Measurements from ENCODE around the gene RPL21.
"Not testable (repeated sequence)": the region's sequence is repeated elsewhere in the genome, so short reads cannot be mapped to it uniquely, and the experiment has no call there.

Gene RPL21

GRCh38 chr13:27270594-27271520 is 19.5 kb downstream of the RPL21 start, which contains the start of gene RASL11A:
Gene RASL11A, plus strand, starts transcription at chr13:27270830. Its CDS starts 115 bp downstream, at chr13:27270945.
- Mint-ChIP-seq H3K9me3 (no peaks in the 10 kb centered on the region), H3K4me1 (peaks cover 27% of the 10 kb centered on the region), H3K4me3 (peak within 1 kb of the TSS; percentile 91), H3K27me3 (no peaks in the 10 kb centered on the region), H3K27ac (peak within 1 kb of the TSS; percentile 26), H3K36me3 (no peaks in the 10 kb centered on the region)

GRCh38 chr13:27271570-27272096 is 20.3 kb downstream of the RPL21 start:
- Mint-ChIP-seq H3K36me3 (no peaks in the 10 kb centered on the region), H3K4me1 (peaks cover 25% of the 10 kb centered on the region), H3K27ac (peak overlapping the region; percentile 26), H3K9me3 (no peaks in the 10 kb centered on the region), H3K27me3 (no peaks in the 10 kb centered on the region), H3K4me3 (peak overlapping the region; percentile 91)

GRCh38 chr13:27273658-27274425 is 22.5 kb downstream of the RPL21 start:
- Mint-ChIP-seq H3K27me3 (no peaks in the 10 kb centered on the region), H3K4me1 (peaks cover 10% of the 10 kb centered on the region), H3K27ac (no peak overlapping the region), H3K9me3 (no peaks in the 10 kb centered on the region), H3K4me3 (no peak overlapping the region), H3K36me3 (no peaks in the 10 kb centered on the region)

- H3K4me1 Mint-ChIP-seq = peaks cover 15% of the 10 kb centered on the region
- H3K9me3 Mint-ChIP-seq = no peaks in the 10 kb centered on the region
- no peak overlapping the region for H3K27ac Mint-ChIP-seq
- H3K27me3 Mint-ChIP-seq = no peaks in the 10 kb centered on the region
- no peak overlapping the region for H3K4me3 Mint-ChIP-seq
- no peaks in the 10 kb centered on the region for H3K36me3 Mint-ChIP-seq
Observed at GRCh38 chr13:27274631-27275030, 23.3 kb downstream of the RPL21 start.

- peaks cover 9% of the 10 kb centered on the region for H3K4me1 Mint-ChIP-seq
- no peaks in the 10 kb centered on the region for H3K9me3 Mint-ChIP-seq
- H3K27me3 Mint-ChIP-seq = no peaks in the 10 kb centered on the region
- no peak overlapping the region for H3K27ac Mint-ChIP-seq
- no peaks in the 10 kb centered on the region for H3K36me3 Mint-ChIP-seq
- no peak overlapping the region for H3K4me3 Mint-ChIP-seq
Observed at GRCh38 chr13:27276188-27276587, 24.8 kb downstream of the RPL21 start.

DNA sequence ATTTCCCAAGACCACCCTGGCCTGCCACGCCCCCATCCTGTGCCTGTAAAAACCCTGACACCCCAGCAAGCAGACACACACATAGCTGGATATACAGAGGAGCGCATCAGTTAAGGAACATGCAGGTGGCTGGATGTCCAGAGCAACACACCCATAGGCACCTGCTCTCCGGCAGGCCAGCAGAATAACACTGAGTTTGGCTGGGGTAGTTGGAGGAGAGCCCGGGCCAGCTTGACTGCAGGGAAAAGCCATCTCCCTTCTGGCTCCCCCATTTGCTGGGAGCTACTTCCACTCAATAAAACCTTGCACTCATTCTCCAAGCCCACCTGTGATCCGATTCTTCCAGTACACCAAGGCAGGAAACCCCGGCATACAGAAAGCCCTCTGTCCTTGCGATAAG is 28.1 kb downstream of the RPL21 start:
- Mint-ChIP-seq H3K27ac (no peak overlapping the region), H3K9me3 (no peaks in the 10 kb centered on the region), H3K4me3 (no peak overlapping the region), H3K4me1 (peaks cover 5% of the 10 kb centered on the region), H3K27me3 (peaks cover 1% of the 10 kb centered on the region), H3K36me3 (no peaks in the 10 kb centered on the region)

- peaks cover 1% of the 10 kb centered on the region for H3K27me3 Mint-ChIP-seq
- no peak overlapping the region for H3K4me3 Mint-ChIP-seq
- H3K4me1 Mint-ChIP-seq = peaks cover 5% of the 10 kb centered on the region
- no peaks in the 10 kb centered on the region for H3K36me3 Mint-ChIP-seq
- no peak overlapping the region for H3K27ac Mint-ChIP-seq
- H3K9me3 Mint-ChIP-seq = no peaks in the 10 kb centered on the region
Observed at GRCh38 chr13:27280009-27280656, 28.8 kb downstream of the RPL21 start.

DNA sequence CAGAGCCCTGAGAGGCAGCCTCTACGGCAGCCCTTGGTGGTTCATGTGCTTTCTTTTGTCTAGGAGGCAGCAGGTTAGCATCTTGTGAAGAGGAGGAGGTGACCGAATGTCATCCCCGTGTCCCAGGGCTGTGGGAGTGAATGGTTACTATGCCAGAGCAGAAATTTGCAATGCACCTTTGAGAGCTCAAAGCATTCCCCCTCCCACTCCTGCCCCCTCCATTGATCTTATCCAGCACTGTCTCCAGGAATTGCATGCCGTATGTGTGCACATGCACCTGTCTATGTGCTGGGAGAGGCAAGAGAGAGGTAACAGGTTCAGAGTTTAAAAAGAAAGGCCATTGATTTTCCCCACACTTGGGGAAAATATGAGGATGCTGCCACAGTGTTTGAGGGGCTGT is 29.5 kb downstream of the RPL21 start:
- no peaks in the 10 kb centered on the region for H3K9me3 Mint-ChIP-seq
- no peak overlapping the region for H3K27ac Mint-ChIP-seq
- H3K36me3 Mint-ChIP-seq = no peaks in the 10 kb centered on the region
- H3K4me3 Mint-ChIP-seq = no peak overlapping the region
- H3K4me1 Mint-ChIP-seq = peaks cover 5% of the 10 kb centered on the region
- H3K27me3 Mint-ChIP-seq = peaks cover 1% of the 10 kb centered on the region

GRCh38 chr13:27281420-27281819 is 30.1 kb downstream of the RPL21 start:
- no peaks in the 10 kb centered on the region for H3K36me3 Mint-ChIP-seq
- no peak overlapping the region for H3K4me3 Mint-ChIP-seq
- no peaks in the 10 kb centered on the region for H3K9me3 Mint-ChIP-seq
- H3K27me3 Mint-ChIP-seq = peaks cover 1% of the 10 kb centered on the region
- H3K27ac Mint-ChIP-seq = no peak overlapping the region
- peaks cover 5% of the 10 kb centered on the region for H3K4me1 Mint-ChIP-seq

DNA sequence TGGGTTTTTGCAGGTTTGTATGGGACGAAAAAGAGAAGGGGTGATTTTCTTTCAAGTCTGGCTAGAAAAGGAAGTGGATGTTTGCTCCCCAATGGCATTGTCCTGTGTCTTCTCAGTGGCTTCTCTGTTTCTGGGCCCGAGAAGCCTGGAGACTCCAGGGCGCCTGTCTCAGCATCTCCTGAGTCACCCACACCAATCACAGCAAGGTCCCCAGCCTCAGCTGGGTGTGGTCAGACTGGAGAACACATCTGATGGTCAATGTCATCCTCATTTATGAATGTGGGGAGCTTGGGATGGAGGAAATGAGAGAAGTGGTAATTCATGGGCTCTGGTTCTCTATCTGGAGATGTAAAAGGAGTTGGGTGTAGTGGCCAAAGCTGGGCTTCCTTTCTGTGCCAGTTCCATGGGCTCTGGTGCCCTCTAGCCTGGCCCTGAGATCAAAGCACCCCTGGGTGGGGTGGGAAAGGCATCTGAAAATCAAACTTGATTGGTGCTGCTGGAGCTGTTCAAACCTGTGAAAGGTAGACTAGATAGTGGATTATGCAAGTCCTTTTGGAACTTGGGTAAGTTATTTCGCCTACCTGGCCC is 32.6 kb downstream of the RPL21 start:
- Mint-ChIP-seq H3K4me3 (no peak overlapping the region), H3K4me1 (peaks cover 4% of the 10 kb centered on the region), H3K27ac (no peak overlapping the region), H3K27me3 (peaks cover 1% of the 10 kb centered on the region), H3K9me3 (no peaks in the 10 kb centered on the region), H3K36me3 (no peaks in the 10 kb centered on the region)

GRCh38 chr13:27288392-27288791 is 37.0 kb downstream of the RPL21 start:
- Mint-ChIP-seq H3K4me3 (no peak overlapping the region), H3K27me3 (no peaks in the 10 kb centered on the region), H3K27ac (no peak overlapping the region), H3K4me1 (peaks cover 11% of the 10 kb centered on the region), H3K36me3 (no peaks in the 10 kb centered on the region), H3K9me3 (no peaks in the 10 kb centered on the region)

- H3K9me3 Mint-ChIP-seq = no peaks in the 10 kb centered on the region
- peaks cover 19% of the 10 kb centered on the region for H3K4me1 Mint-ChIP-seq
- H3K36me3 Mint-ChIP-seq = no peaks in the 10 kb centered on the region
- no peak overlapping the region for H3K4me3 Mint-ChIP-seq
- H3K27me3 Mint-ChIP-seq = no peaks in the 10 kb centered on the region
- H3K27ac Mint-ChIP-seq = no peak overlapping the region
Observed at GRCh38 chr13:27289011-27289665, 37.8 kb downstream of the RPL21 start.

- H3K9me3 Mint-ChIP-seq = no peaks in the 10 kb centered on the region
Observed at GRCh38 chr13:27290715-27291114, 39.4 kb downstream of the RPL21 start.

GRCh38 chr13:27291967-27292366 is 40.6 kb downstream of the RPL21 start:
- H3K9me3 Mint-ChIP-seq, H3K36me3 Mint-ChIP-seq, H3K4me3 Mint-ChIP-seq, H3K27me3 Mint-ChIP-seq, H3K27ac Mint-ChIP-seq: not testable (repeated sequence)
- H3K4me1 Mint-ChIP-seq = peaks cover 31% of the 10 kb centered on the region

More at GRCh38 chr13:27290715-27291114, 39.4 kb downstream of the RPL21 start:
- no peaks in the 10 kb centered on the region for H3K36me3 Mint-ChIP-seq
- H3K4me1 Mint-ChIP-seq = peaks cover 31% of the 10 kb centered on the region
- no peaks in the 10 kb centered on the region for H3K27me3 Mint-ChIP-seq
- no peak overlapping the region for H3K4me3 Mint-ChIP-seq
- H3K27ac Mint-ChIP-seq = no peak overlapping the region
